ENCODE measurements around the gene SLC27A1.

SLC27A1 gene

GRCh38 chr19:17520865-17521264, 50.5 kb downstream of the SLC27A1 start:
- Histone ChIP-seq H3K4me2 (ENCODE audit: insufficient read depth, low read length, poor library complexity, severe bottlenecking) (no peak overlapping the region), H4K91ac (ENCODE audit: low read depth, low read length, poor library complexity) (no peak overlapping the region), H3K18ac (ENCODE audit: low read length) (no peak overlapping the region), H3K14ac (ENCODE audit: low read length) (no peak overlapping the region), H3K4me3 (ENCODE audit: low read length in 2 of 2) (no peak overlapping the region), H2BK120ac (ENCODE audit: low read depth, low read length) (no peak overlapping the region), H2BK12ac (ENCODE audit: low read length) (peak overlapping the region; percentile 58), H2AK5ac (ENCODE audit: low read depth, low read length) (no peak overlapping the region), H3K27me3 (ENCODE audit: control insufficient read depth in 3 of 3, insufficient read depth in 3 of 3, low read depth in 1 of 3, low read length in 3 of 3) (peaks cover 0 to 2% (median 0%) of the 10 kb centered on the region in 3 experiments), H3K27ac (replicated peaks; ENCODE audit: low read length) (no peak overlapping the region), H4K8ac (ENCODE audit: low read depth, low read length) (no peak overlapping the region), H2AFZ (ENCODE audit: low read length) (no peak overlapping the region), H3K4ac (ENCODE audit: low read length) (no peak overlapping the region), H3K23ac (ENCODE audit: low read depth, low read length, poor library complexity) (no peak overlapping the region), H3K36me3 (replicated peaks in 1 of 2; ENCODE audit: control insufficient read depth in 2 of 2, insufficient read depth in 2 of 2, low read length in 2 of 2) (peaks cover 18 to 48% of the 10 kb centered on the region in 2 donors), H2BK5ac (ENCODE audit: low read length) (no peak overlapping the region), H3K4me1 (ENCODE audit: control insufficient read depth in 2 of 2, insufficient read depth in 1 of 2, low read depth in 1 of 2, low read length in 2 of 2) (no peaks in the 10 kb centered on the region), H2BK15ac (ENCODE audit: low read length) (no peak overlapping the region), H3K9me3 (replicated peaks in 1 of 2; ENCODE audit: control insufficient read depth in 2 of 2, insufficient read depth in 1 of 2, low read depth in 1 of 2, low read length in 2 of 2) (peaks cover 12 to 20% of the 10 kb centered on the region in 2 donors), H3K79me1 (ENCODE audit: low read depth, low read length) (peaks cover 6% of the 10 kb centered on the region), H3K9ac (ENCODE audit: low read depth, low read length, poor library complexity) (no peak overlapping the region)
- WGBS, 2 donors (ENCODE audit: extremely low coverage in 2 of 2, insufficient read length in 2 of 2, insufficient replicate concordance in 1 of 2): no CpG with 5 or more reads among the region's 25 CpGs
- DNase-seq (ENCODE audit: low spot score): no peak

GRCh38 chr19:17522988-17523872, 52.9 kb downstream of the SLC27A1 start:
- H3K4me3 ChIP-seq (ENCODE audit: low read length in 2 of 2): no peak overlapping the region
- peaks cover 8 to 26% of the 10 kb centered on the region in 2 donors for H3K36me3 ChIP-seq (replicated peaks in 1 of 2; ENCODE audit: control insufficient read depth in 2 of 2, insufficient read depth in 2 of 2, low read length in 2 of 2)
- peaks cover 1% of the 10 kb centered on the region for H3K79me1 ChIP-seq (ENCODE audit: low read depth, low read length)
- H3K4me2 ChIP-seq (ENCODE audit: insufficient read depth, low read length, poor library complexity, severe bottlenecking): no peak overlapping the region
- H4K91ac ChIP-seq (ENCODE audit: low read depth, low read length, poor library complexity): no peak overlapping the region
- peak overlapping the region; percentile 66 for H3K18ac ChIP-seq (ENCODE audit: low read length)
- H3K27ac ChIP-seq (replicated peaks; ENCODE audit: low read length): no peak overlapping the region
- H3K9me3 ChIP-seq (replicated peaks in 1 of 2; ENCODE audit: control insufficient read depth in 2 of 2, insufficient read depth in 1 of 2, low read depth in 1 of 2, low read length in 2 of 2): peaks cover 2 to 3% of the 10 kb centered on the region in 2 donors
- no peak overlapping the region for H3K14ac ChIP-seq (ENCODE audit: low read length)
- WGBS, 2 donors (ENCODE audit: extremely low coverage in 2 of 2, insufficient read length in 2 of 2, insufficient replicate concordance in 1 of 2): no CpG with 5 or more reads among the region's 24 CpGs
- H2BK120ac ChIP-seq (ENCODE audit: low read depth, low read length): no peak overlapping the region
- H3K27me3 ChIP-seq (ENCODE audit: control insufficient read depth in 3 of 3, insufficient read depth in 3 of 3, low read depth in 1 of 3, low read length in 3 of 3): peaks cover 0 to 2% (median 0%) of the 10 kb centered on the region in 3 experiments
- H2BK12ac ChIP-seq (ENCODE audit: low read length): no peak overlapping the region
- no peak for DNase-seq (ENCODE audit: low spot score)
- peak overlapping the region; percentile 53 for H2BK5ac ChIP-seq (ENCODE audit: low read length)
- peak overlapping the region; percentile 52 for H2AK5ac ChIP-seq (ENCODE audit: low read depth, low read length)
- H2BK15ac ChIP-seq (ENCODE audit: low read length): peak overlapping the region; percentile 4
- no peak overlapping the region for H2AFZ ChIP-seq (ENCODE audit: low read length)
- H3K4me1 ChIP-seq (ENCODE audit: control insufficient read depth in 2 of 2, insufficient read depth in 1 of 2, low read depth in 1 of 2, low read length in 2 of 2): no peaks in the 10 kb centered on the region
- no peak overlapping the region for H3K4ac ChIP-seq (ENCODE audit: low read length)
- peak overlapping the region; percentile 65 for H3K23ac ChIP-seq (ENCODE audit: low read depth, low read length, poor library complexity)
- H3K9ac ChIP-seq (ENCODE audit: low read depth, low read length, poor library complexity): no peak overlapping the region
- peak overlapping the region; percentile 65 for H4K8ac ChIP-seq (ENCODE audit: low read depth, low read length)

GRCh38 chr19:17524651-17525050, 54.3 kb downstream of the SLC27A1 start:
- Histone ChIP-seq H2BK120ac (ENCODE audit: low read depth, low read length) (no peak overlapping the region), H3K4me2 (ENCODE audit: insufficient read depth, low read length, poor library complexity, severe bottlenecking) (no peak overlapping the region), H3K27ac (replicated peaks; ENCODE audit: low read length) (no peak overlapping the region), H4K91ac (ENCODE audit: low read depth, low read length, poor library complexity) (no peak overlapping the region), H3K9me3 (replicated peaks in 1 of 2; ENCODE audit: control insufficient read depth in 2 of 2, insufficient read depth in 1 of 2, low read depth in 1 of 2, low read length in 2 of 2) (peaks cover 0 to 5% of the 10 kb centered on the region in 2 donors), H2BK5ac (ENCODE audit: low read length) (no peak overlapping the region), H3K14ac (ENCODE audit: low read length) (no peak overlapping the region), H3K4ac (ENCODE audit: low read length) (no peak overlapping the region), H2BK12ac (ENCODE audit: low read length) (no peak overlapping the region), H3K27me3 (ENCODE audit: control insufficient read depth in 3 of 3, insufficient read depth in 3 of 3, low read depth in 1 of 3, low read length in 3 of 3) (peaks cover 0 to 2% (median 0%) of the 10 kb centered on the region in 3 experiments), H2BK15ac (ENCODE audit: low read length) (no peak overlapping the region), H3K9ac (ENCODE audit: low read depth, low read length, poor library complexity) (no peak overlapping the region), H3K4me1 (ENCODE audit: control insufficient read depth in 2 of 2, insufficient read depth in 1 of 2, low read depth in 1 of 2, low read length in 2 of 2) (no peaks in the 10 kb centered on the region), H3K23ac (ENCODE audit: low read depth, low read length, poor library complexity) (no peak overlapping the region), H2AK5ac (ENCODE audit: low read depth, low read length) (no peak overlapping the region), H3K18ac (ENCODE audit: low read length) (no peak overlapping the region), H3K36me3 (replicated peaks in 1 of 2; ENCODE audit: control insufficient read depth in 2 of 2, insufficient read depth in 2 of 2, low read length in 2 of 2) (peaks cover 5 to 14% of the 10 kb centered on the region in 2 donors), H3K4me3 (ENCODE audit: low read length in 2 of 2) (no peak overlapping the region), H3K79me1 (ENCODE audit: low read depth, low read length) (peaks cover 1% of the 10 kb centered on the region), H2AFZ (ENCODE audit: low read length) (no peak overlapping the region), H4K8ac (ENCODE audit: low read depth, low read length) (no peak overlapping the region)
- no peak for DNase-seq (ENCODE audit: low spot score)
- no CpG with 5 or more reads among the region's 4 CpGs for WGBS, 2 donors (ENCODE audit: extremely low coverage in 2 of 2, insufficient read length in 2 of 2, insufficient replicate concordance in 1 of 2)

- peaks cover 2 to 10% of the 10 kb centered on the region in 2 donors for H3K36me3 ChIP-seq (replicated peaks in 1 of 2; ENCODE audit: control insufficient read depth in 2 of 2, insufficient read depth in 2 of 2, low read length in 2 of 2)
- no peaks in the 10 kb centered on the region for H3K4me1 ChIP-seq (ENCODE audit: control insufficient read depth in 2 of 2, insufficient read depth in 1 of 2, low read depth in 1 of 2, low read length in 2 of 2)
- H3K23ac ChIP-seq (ENCODE audit: low read depth, low read length, poor library complexity): no peak overlapping the region
- H2AK5ac ChIP-seq (ENCODE audit: low read depth, low read length): no peak overlapping the region
- H3K4ac ChIP-seq (ENCODE audit: low read length): no peak overlapping the region
- no peak overlapping the region for H2BK12ac ChIP-seq (ENCODE audit: low read length)
- H3K27me3 ChIP-seq (ENCODE audit: control insufficient read depth in 3 of 3, insufficient read depth in 3 of 3, low read depth in 1 of 3, low read length in 3 of 3): peaks cover 0 to 2% (median 0%) of the 10 kb centered on the region in 3 experiments
- H3K79me1 ChIP-seq (ENCODE audit: low read depth, low read length): peaks cover 1% of the 10 kb centered on the region
- H3K4me3 ChIP-seq (ENCODE audit: low read length in 2 of 2): no peak overlapping the region
- no peak overlapping the region for H3K14ac ChIP-seq (ENCODE audit: low read length)
- no peak overlapping the region for H3K27ac ChIP-seq (replicated peaks; ENCODE audit: low read length)
- no peak overlapping the region for H3K4me2 ChIP-seq (ENCODE audit: insufficient read depth, low read length, poor library complexity, severe bottlenecking)
- no peak overlapping the region for H3K18ac ChIP-seq (ENCODE audit: low read length)
- peak overlapping the region; percentile 58 for H2BK15ac ChIP-seq (ENCODE audit: low read length)
- H2BK120ac ChIP-seq (ENCODE audit: low read depth, low read length): no peak overlapping the region
- DNase-seq (ENCODE audit: low spot score): no peak
- H2BK5ac ChIP-seq (ENCODE audit: low read length): no peak overlapping the region
- no peak overlapping the region for H2AFZ ChIP-seq (ENCODE audit: low read length)
- H4K91ac ChIP-seq (ENCODE audit: low read depth, low read length, poor library complexity): no peak overlapping the region
- H4K8ac ChIP-seq (ENCODE audit: low read depth, low read length): no peak overlapping the region
- WGBS, 2 donors (ENCODE audit: extremely low coverage in 2 of 2, insufficient read length in 2 of 2, insufficient replicate concordance in 1 of 2): no CpG with 5 or more reads among the region's 9 CpGs
- no peak overlapping the region for H3K9ac ChIP-seq (ENCODE audit: low read depth, low read length, poor library complexity)
- peaks cover 0 to 5% of the 10 kb centered on the region in 2 donors for H3K9me3 ChIP-seq (replicated peaks in 1 of 2; ENCODE audit: control insufficient read depth in 2 of 2, insufficient read depth in 1 of 2, low read depth in 1 of 2, low read length in 2 of 2)
Observed at GRCh38 chr19:17525141-17525540, 54.8 kb downstream of the SLC27A1 start.

Measured in neuronal stem cell (in vitro differentiated cells).